DMS153 treated with DMSO at 0.1 percent for 48 hours (cell line): ENCODE data around the gene PAM16.
A peak's percentile ranks its signal among the peaks of the same experiment; 100 is the strongest.
"Not testable (repeated sequence)": the region's sequence is repeated elsewhere in the genome, so short reads cannot be mapped to it uniquely, and the experiment has no call there.

Source experiments
- DNase-seq: peaks from one replicate; lab custom pipeline; 2025; ENCODE audit not compliant: unreplicated experiment; lab: John Stamatoyannopoulos, UW

The PAM16 gene

DNA sequence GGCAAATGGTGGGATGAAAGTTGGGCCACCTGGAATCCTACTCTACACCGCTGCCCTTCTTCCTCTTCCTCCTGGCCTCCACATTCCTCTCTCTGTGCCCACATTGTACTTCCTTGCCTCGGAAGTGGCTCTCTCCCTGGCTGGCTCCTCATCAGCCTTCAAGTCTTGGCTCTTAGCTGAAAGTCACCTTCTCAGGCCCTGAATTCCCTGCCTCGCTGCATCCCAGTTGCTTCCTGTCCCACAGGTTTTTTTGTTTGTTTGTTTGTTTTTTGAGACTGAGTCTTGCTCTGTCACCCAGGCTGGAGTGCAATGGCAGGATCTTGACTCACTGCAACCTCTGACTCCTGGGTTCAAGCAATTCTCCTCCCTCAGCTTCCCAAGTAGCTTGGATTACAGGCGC lies 2.6 kb upstream of the PAM16 start:
- DNase-seq: no peak

DNA sequence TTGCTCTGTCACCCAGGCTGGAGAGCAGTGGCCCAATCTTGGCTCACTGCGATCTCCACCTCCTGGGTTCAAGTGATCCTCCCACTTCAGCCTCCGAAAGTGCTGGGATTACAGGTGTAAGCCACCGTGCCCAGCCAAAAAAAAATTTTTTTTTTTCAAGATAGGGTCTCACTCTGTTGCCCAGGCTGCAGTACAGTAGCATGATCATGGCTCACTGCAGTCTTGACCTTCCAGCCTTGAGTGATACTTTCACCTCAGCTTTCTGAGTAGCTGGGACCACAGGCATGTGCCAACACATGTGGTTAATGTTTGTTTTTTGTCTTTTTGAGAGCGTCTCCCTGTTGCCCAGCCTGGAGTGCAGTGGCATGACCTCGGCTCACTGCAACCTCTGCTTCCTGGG lies 1.7 kb upstream of the PAM16 start:
- DNase-seq: no peak

DNA sequence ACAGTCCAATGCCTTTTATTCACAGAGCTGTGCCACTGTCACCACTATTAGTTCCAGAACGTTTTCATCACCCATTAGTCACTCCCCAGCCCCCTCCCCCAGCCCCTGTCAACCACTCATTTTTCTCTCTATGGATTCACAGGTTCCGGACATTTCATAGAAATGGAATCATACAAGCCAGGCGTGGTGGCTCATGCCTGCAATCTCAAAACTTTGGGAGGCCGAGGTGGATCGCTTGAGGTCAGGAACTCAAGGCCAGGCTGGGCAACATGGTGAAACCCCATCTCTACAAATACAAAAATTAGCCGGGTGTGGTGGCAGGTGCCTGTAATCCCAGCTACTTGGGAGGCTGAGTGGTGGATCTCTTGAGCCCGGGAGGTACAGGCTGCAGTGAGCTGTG lies 759 bp upstream of the PAM16 start:
- DNase-seq: no peak

DNA sequence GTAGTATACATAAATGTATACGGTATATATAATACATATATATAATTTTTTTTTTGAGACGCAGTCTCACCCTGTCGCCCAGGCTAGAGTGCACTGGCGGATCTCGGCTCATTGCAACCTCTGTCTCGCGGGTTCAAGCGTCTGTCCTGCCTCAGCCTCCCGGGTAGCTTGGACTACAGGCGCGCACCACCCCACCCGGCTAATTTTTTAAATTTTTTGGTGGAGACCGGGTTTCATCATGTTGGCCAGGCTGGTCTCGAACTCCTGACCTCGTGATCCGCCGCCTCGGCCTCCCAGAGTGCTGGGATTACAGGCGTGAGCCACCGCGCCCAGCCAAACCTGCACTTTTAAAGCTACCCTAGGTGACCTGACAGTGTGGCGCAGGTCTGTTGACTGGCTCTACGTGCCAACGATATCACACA lies 745 bp downstream of the PAM16 start:
- no peak for DNase-seq

DNA sequence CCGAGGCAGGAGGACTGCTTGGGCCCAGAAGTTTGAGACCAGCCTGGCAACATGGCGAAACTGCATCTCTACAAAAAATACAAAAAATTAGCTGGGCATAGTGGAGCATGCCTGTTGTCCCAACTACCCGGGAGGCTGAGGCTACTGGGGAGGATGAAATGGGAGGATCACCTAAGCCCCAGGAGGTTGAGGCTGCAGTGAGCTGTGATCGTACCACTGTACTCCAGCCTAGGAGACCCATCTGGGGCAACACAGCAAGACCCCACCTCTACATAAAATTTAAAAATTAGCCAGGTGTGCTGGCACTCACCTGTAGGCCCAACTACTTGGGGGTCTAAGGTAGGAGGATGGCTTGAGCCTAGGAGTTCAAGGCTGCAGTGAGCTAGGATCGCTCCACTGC lies 1.8 kb downstream of the PAM16 start:
- DNase-seq: no peak

DNA sequence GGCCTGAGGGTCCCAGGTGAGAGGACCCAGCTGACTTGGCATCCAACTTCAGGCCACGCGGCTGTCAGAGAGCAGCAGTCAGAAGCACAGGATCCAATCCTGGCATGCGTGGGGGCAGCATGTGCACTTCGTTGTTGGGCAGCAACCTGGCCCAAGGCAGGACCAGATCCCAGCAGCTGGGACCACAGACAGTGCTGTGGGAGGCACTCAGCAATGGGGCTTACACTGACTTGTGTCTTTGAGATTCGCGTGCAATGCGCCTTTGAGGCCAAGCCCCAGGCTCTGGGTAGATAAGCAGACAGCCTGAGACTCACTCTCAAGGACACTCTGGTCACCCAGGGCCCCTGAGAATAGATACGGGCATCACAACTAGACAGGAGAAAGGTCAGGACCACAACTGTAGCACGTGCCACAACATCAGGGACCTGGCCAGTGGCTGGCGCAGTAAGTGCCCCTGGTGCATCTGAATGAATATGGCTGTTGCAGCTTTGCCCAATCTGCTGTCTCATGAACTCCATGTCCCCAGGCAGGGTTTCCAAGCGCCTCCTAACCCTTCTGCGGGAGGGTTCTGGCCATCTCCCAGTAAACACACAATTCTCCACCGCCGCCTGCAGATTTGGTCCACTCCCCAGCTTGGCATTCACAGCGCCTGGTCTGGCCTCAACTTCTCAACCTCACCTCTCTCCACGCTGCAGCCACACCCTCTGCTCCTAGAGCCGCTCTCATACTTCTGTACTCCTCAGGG lies 3.2 kb downstream of the PAM16 start:
- DNase-seq: no peak

DNA sequence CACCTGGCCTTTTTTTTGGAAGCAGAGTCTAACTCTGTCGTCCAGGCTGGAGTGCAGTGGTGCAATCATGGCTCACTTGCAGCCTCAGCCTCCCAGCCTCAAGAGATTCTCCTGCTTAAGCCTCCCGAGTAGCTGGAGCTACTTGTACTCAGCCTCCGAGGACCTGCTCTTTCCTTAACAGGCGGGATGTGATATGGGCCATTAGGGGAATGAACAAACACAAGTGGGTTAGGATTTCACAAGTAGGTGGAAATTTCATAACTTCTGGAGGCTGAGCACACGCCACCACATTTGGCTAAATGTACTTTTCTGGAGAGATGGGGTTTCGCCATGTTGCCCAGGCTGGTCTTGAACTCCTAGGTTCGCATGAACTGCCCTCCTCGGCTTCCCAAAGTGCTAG lies 4.1 kb downstream of the PAM16 start:
- no peak for DNase-seq

DNA sequence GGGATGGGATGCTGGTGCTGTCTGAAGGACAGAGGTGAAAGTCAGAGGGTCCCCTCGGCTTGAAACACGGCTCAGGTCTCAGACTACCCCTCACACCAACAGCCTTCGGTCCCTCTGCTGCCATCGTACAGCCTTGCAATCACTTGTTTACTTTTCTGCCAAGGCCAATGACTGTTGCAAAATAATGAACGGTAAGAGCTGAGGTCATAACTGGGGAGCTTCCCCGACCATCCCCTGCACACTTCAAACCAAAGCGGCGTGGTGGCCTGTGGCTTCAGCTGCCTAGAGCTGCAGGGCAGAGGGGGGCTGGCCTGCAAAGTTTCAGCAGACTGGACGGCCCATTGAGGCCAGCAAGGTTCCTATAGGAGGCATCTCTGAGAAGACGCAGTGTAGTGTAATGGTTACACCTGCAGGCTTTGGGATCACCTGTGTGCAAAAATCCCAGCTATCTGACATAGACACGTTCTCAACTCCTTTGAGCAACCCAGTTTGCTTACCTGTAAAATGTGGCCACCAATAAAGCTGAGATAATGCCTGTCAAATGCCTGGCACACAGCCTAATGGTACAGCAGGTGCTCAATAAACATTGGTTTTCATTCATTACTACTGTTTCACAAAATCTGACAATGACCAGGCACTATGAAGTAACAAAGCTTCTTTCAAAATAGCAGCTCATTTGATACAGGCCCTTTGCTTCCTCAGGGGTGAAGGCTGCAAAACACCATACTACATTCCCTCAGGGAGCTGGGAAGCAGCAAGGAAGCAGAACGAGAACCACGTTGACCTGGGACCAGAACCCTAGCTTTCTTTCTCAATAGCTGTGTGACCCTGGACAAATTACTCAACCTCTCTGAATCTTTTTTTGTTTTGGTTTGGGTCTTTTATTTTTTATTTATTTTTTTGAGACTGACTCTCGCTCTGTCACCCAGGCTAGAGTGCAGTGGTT lies 5.0 kb downstream of the PAM16 start:
- peak; percentile 55 for DNase-seq

DNA sequence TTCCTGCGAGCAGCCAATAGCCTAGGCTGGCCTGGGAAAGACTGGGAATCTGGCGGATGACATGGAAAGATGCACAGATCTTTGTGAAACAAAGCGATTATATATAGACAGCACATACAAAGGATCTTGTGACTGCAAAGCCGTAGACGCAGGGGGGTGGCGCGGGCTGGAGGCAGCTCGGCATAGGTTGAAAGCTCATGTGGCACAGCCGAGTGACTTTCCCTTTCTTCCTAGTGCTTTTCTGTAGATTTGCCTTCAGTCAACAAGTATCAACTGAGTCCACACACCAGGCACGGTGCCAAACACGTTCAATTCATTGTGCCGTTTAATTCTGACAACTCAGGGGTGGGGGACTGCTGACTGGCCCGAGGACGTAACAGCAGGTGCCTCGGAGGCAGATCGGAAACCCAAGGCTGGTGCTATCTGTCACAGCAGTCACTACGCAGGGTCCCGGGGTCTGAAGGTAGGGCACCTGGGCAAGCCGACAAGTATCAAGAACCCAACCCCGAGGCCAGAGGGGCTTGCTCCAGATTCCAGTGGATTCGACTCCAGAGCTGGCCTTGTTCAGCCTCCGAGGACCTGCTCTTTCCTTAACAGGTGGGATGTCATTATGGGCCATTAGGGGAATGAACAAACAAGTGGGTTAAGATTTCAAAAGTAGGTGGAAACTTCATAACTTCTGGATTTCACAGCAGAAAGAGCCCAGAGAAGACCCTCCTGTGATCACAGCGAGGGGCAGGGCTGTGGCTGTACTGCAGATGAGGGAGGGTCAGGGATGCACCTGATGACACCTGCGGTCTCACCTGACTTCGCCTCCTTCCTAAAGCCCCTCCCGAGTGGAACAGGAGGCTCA lies 5.9 kb downstream of the PAM16 start:
- DNase-seq: peak; percentile 54

DNA sequence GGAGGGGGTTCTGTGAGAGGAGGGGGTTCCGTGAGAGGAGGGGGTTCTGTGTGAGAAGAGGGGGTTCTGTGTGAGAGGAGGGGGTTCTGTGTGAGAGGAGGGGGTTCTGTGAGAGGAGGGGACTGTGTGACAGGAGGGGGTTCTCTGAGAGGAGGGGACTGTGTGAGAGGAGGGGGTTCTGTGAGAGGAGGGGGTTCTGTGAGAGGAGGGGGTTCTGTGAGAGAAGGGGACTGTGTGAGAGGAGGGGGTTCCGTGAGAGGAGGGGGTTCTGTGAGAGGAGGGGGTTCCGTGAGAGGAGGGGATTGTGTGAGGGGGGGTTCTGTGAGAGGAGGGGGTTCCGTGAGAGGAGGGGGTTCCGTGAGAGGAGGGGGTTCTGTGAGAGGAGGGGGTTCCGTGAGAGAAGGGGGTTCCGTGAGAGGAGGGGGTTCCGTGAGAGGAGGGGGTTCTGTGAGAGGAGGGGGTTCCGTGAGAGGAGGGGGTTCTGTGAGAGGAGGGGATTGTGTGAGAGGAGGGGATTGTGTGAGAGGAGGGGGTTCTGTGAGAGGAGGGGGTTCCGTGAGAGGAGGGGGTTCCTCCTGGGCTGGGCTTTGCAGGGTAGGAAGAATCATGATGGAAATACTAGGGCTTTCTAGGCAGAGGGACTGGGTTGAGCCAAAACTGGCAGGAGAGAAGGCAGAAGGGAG lies 6.7 kb downstream of the PAM16 start:
- not testable (repeated sequence) for DNase-seq

DNA sequence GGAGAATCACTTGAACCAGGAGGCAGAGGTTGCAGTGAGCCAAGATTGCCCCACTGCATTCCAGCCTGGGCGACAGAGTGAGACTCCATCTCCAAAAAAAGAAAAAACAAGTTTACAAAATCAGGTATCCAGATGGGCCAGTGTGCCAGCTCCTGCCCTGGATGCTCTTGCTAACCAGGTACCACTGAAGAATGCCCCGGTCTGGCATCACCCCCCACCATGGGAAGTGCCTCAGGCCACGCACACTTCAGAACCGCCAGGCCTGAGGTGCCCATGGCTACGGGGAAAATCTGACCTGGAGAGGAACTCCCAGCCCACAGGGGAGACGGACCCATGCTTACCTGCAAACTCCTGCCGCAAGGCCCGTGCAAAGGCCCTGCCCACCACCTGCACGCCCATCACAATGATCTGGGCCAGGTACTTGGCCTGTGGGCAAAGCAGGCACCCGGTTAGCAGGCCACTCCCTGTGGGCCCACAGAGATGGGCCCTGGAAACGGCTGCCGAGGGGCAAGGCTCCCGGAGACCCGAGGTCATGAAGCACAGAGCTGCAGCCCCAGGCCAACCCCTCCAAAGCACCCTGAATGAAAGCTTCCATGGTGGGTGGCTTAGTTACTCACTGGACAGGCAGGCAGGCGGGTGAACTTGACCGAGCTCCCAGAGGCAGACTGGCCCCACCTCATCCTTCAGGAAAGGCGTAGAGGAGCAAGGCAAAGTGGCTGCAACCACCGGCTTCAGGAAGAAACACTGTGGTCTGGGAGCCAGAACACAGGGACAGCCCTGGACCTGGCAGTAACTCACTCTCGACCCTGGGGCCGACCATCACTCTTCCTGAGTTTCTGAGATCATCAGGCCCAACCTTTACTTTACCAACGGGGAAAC lies 8.0 kb downstream of the PAM16 start:
- DNase-seq: no peak

DNA sequence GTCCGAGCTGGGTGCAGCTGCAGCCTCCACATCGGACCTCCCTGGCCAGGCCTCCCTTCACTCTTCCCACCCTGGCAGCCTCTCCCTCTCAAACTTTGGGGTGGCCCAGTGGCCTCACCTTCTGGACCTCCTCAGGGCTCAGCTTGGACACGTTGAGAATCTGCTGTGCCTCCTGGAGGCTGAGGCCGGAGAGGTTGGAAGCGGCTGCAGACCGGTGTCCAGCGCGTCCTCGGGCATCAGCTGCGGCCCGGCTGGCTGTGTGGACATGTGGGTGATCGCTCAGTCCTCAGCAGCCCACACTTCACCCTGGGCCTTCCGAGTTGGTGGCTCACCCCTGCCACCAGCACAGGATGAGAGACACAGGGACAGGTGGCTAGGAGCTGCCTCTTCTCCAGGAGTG lies 9.9 kb downstream of the PAM16 start:
- no peak for DNase-seq

DNA sequence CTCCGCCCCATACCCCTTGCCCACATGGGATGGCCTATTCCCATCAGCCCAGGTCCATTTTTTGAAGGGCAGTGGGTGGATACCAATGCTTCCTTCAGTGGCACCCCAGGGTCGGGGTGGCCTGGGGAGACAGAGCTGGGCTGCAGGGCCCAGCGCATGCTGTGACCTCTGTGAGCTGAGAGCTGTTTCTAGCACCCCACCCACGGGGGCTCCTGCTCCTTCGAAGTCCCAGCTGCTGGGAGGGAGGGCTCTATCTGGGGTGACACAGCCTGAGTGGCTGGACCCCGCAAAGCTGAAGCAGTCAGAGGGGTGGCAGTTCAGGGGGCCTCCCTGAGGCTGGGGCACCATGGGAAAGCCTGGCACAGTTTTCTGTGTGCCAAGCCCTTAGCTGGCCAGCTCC lies 10.7 kb downstream of the PAM16 start:
- DNase-seq: no peak

DNA sequence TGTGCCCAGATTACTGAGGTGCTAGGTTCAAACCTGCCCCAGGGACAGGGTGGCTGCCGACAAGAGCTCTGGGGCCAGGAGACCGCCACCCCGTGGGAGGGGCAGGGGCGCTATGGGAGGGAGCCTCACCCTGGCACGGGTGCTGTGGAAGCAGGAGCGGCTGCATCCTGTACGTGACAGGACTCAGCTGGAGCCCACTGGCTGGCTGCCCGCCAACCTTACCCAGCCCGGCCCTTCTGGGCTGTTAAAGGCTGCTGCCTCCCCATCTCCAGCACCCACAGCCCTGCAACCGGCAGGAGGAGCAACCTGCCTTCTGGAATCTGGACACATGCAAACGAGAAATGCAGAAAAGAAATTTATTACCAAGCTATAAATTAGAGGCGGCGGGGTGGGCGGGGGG lies 11.2 kb downstream of the PAM16 start:
- no peak for DNase-seq

DNA sequence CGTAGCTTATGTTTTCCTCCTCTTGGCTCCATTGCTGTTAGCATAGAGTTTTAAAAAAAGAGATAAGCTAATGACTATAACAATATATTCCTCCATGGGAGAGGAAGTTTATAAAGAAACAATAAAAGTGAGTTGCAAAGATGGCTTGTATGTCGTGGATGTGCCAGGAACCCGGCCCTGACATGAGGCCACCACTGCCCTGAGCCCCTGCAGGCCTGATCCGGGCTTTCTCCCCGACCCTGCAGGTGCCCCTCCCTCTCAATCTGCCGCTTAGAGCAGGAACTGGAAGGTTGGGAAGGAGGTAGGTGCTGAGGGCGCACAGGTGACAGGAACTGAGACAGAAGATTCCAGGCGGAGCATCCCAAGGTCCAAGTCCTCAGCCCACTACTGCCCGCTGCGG lies 11.7 kb downstream of the PAM16 start:
- no peak for DNase-seq

DNA sequence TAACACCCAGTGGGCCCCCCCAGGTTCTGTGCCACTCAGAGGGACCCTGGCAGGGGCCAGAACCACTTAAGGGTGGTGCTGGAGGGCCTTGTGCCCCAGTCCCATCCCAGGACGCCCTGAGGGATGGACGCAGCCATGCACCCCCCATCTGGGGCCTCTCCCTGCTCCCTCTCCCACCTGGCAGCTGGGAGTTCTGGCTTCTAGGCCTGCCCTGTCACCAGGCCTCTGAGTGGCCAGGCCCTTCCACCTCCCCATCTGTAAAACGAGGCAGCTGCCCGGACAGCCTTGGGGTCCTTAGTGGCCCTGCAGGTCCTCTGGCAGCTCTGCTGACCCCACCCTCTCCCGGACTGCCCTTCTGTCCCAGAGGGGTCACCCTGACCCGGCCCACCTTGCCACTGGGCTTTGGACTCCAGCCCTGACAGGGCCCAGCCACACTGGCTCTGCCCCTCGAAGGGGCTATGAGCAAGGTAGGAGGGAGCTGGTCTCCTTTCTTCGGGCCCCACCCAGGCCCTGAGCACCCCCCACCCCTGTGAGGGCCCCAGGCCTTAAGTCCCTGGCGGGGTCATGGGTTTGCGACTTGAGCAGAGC lies 12.3 kb downstream of the PAM16 start:
- no peak for DNase-seq

DNA sequence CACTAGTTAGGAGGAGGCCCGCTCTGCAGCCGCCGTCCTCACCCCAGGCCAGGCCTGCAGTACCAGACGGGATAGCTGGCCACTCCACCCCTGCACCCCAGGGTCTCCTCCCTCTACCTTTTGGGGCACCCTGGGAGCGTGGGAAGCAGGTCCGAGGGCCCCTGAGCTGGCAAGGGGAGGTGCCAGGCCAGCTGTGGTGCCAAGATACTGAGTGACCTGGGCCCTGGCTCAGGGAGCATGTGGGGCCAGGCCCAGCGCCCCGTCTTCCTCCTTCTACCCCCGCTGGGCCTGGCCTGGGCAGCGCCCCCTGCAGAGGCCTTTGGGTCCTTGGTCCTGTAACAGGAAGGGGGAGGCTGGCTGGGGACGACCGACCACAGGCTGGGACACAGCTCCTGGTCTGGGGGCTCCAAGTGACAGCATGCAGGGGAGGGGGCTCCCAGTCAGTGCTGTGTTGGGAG lies 13.0 kb downstream of the PAM16 start:
- no peak for DNase-seq

DNA sequence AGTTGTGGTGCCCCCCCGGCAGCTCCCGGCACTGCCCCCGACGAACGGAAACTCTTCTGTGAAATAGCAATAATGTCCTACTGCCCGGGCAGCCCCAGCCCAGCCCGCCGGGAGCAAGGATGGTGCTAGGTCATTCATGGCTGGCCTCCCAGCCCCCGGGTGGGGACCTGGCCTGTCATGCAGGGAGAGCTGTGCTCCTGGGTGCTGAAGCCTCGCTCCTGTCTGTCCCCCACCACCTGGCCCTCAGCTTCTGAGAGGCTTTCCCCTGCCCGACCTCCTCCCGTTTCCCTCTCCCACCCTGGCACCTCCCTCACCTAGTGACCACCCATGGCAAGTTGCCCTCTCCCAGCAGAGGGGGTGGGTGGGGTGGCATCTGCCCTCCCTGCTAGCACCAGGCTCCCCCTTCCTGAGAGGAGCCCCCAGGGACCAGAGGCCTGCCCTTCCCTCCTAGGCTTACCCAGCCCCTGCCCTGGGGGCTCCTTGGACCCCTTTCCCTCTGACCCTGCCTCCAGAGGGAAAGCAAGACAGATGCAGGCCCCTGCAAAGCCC lies 13.5 kb downstream of the PAM16 start:
- no peak for DNase-seq
